ENCODE data around the gene CLEC4A. TPM values are rescaled to one million over a fixed set of nuclear protein-coding genes. Genes with fewer than 3 reads are reported as not detected.
A peak's percentile ranks its signal among the peaks of the same experiment; 100 is the strongest.
"Not testable (repeated sequence)": the region's sequence is repeated elsewhere in the genome, so short reads cannot be mapped to it uniquely, and the experiment has no call there.

Gene CLEC4A
- total RNA-seq, 2 donors from 2014 or later, result 0.52 TPM; not detected in 1

- peak; percentile 67 to 79 (median 71) for DNase-seq
- H3K27ac ChIP-seq, result peak overlapping the region in 3 of 4 donors; percentile 58 to 70 (median 60)
Measured at GRCh38 chr12:8179989-8180585, 56.7 kb downstream of the CLEC4A start.

GRCh38 chr12:8181271-8181670, 57.9 kb downstream of the CLEC4A start:
- H3K4me1 ChIP-seq; H3K36me3 ChIP-seq (replicated peaks in 1 of 2; ENCODE audit: insufficient read depth in 1 of 2, low read depth in 2 of 2); H3K9me3 ChIP-seq; ATAC-seq; H3K27me3 ChIP-seq; intact Hi-C loops (cut with DNase I); H3K4me3 ChIP-seq; DNase-seq: not testable (repeated sequence)
- H3K27ac ChIP-seq, result peak overlapping the region in 1 of 4 donors; percentile 30

More at GRCh38 chr12:8179989-8180585, 56.7 kb downstream of the CLEC4A start:
- H3K4me1 ChIP-seq; H3K27me3 ChIP-seq; ATAC-seq; H3K36me3 ChIP-seq (replicated peaks in 1 of 2; ENCODE audit: insufficient read depth in 1 of 2, low read depth in 2 of 2); intact Hi-C loops (cut with DNase I); H3K9me3 ChIP-seq: not testable (repeated sequence)
- WGBS, 2 donors, result 1 to 11% methylated on average over 1 to 37 of the region's 43 CpGs
- peak overlapping the region; percentile 70 to 85 for H3K4me3 ChIP-seq
- TF ChIP-seq CTCF (IDR thresholded peaks at IDR 0.05), result peak in 6 of 7 experiments; percentile 13 to 67 (median 60)
- peak; percentile 11 to 49 (median 44) for TF ChIP-seq POLR2A (IDR thresholded peaks at IDR 0.05)

GRCh38 chr12:8182923-8183322, 59.5 kb downstream of the CLEC4A start:
- H3K27ac ChIP-seq; H3K36me3 ChIP-seq (replicated peaks in 1 of 2; ENCODE audit: insufficient read depth in 1 of 2, low read depth in 2 of 2); ATAC-seq; DNase-seq; H3K4me3 ChIP-seq; H3K4me1 ChIP-seq; H3K27me3 ChIP-seq; H3K9me3 ChIP-seq; intact Hi-C loops (cut with DNase I): not testable (repeated sequence)
- WGBS, 2 donors, result 95 to 97% methylated on average over 7 of the region's 7 CpGs

GRCh38 chr12:8183346-8183745, 59.9 kb downstream of the CLEC4A start:
- H3K4me3 ChIP-seq; H3K27me3 ChIP-seq; ATAC-seq; intact Hi-C loops (cut with DNase I); H3K9me3 ChIP-seq; H3K4me1 ChIP-seq; H3K36me3 ChIP-seq (replicated peaks in 1 of 2; ENCODE audit: insufficient read depth in 1 of 2, low read depth in 2 of 2); DNase-seq; H3K27ac ChIP-seq: not testable (repeated sequence)
- 94 to 97% methylated on average over 13 to 16 of the region's 23 CpGs for whole genome bisulfite sequencing, 2 donors

- H3K27me3 ChIP-seq; H3K27ac ChIP-seq; ATAC-seq; H3K4me1 ChIP-seq; DNase-seq; H3K4me3 ChIP-seq; H3K36me3 ChIP-seq (replicated peaks in 1 of 2; ENCODE audit: insufficient read depth in 1 of 2, low read depth in 2 of 2); intact Hi-C loops (cut with DNase I); H3K9me3 ChIP-seq: not testable (repeated sequence)
- no CpG with 5 or more reads among the region's 28 CpGs for WGBS, 2 donors
Measured at GRCh38 chr12:8184206-8184605, 60.8 kb downstream of the CLEC4A start.

- H3K27me3 ChIP-seq; H3K27ac ChIP-seq; ATAC-seq; intact Hi-C loops (cut with DNase I); DNase-seq; H3K9me3 ChIP-seq; H3K4me3 ChIP-seq; H3K4me1 ChIP-seq; H3K36me3 ChIP-seq (replicated peaks in 1 of 2; ENCODE audit: insufficient read depth in 1 of 2, low read depth in 2 of 2): not testable (repeated sequence)
- TF ChIP-seq CTCF (IDR thresholded peaks at IDR 0.05), result peak in 1 of 7 experiments; percentile 15
- 48 to 67% methylated on average over 2 of the region's 2 CpGs for WGBS, 2 donors
Measured at GRCh38 chr12:8188088-8188487, 64.7 kb downstream of the CLEC4A start.

Other genes starting within 250 kb of the CLEC4A start
- 1 to 10 TPM; 6.6 to 9.6 TPM for gene SLC2A3, start 187.4 kb upstream of the CLEC4A start, total RNA-seq
- gene FOXJ2, start 90.9 kb upstream of the CLEC4A start, total RNA-seq, result 10 to 100 TPM in 1 of 2 donors, 1 to 10 TPM in 1; 7.5 to 11.9 TPM
- 1 to 10 TPM in 1 of 2 donors, under 1 TPM in 1; 0.66 to 3.9 TPM for gene C3AR1, start 57.3 kb upstream of the CLEC4A start, total RNA-seq
- 10 to 100 TPM; 30.3 to 38.7 TPM for gene NECAP1, start 41.3 kb upstream of the CLEC4A start, total RNA-seq
- gene ZNF705A, start 33.4 kb downstream of the CLEC4A start, total RNA-seq, result not detected
- gene FAM90A1, start 104.0 kb downstream of the CLEC4A start, total RNA-seq, result under 1 TPM in 1 of 2 donors, not detected in 1; 0.26 TPM

All from body of pancreas (tissue), 4 donors.